Upper lobe of left lung (tissue), 6 donors: Measurements from ENCODE around the gene KDM3A. TPM values are rescaled to one million over a fixed set of nuclear protein-coding genes. Genes with fewer than 3 reads are reported as not detected.
"Not testable (repeated sequence)": the region's sequence is repeated elsewhere in the genome, so short reads cannot be mapped to it uniquely, and the experiment has no call there.

ENCODE experiments used
- ATAC-seq, 2 donors: fragments of 200-7000 bp; cut with Tn5 transposase; one replicate each; pipeline ENCODE4 v1.9.1; 2022; ENCODE audit warnings: mild to moderate bottlenecking in 2 of 2, moderate library complexity in 2 of 2; ENCODE audit not compliant: low FRiP score in 2 of 2
- DNase-seq, 2 donors: peaks; one replicate each; pipeline ENCODE4 v3.0.0-alpha.2; 2019 to 2020
- H3K27ac ChIP-seq, 4 donors: fragments of 200-600 bp; sonication (generic); one replicate each; pipeline ENCODE4 v1.5.1; 2016 to 2019
- H3K27me3 ChIP-seq, 4 donors: fragments of 200-600 bp; sonication (generic); one replicate each; pipeline ENCODE4 v1.5.1; 2017 to 2019
- H3K36me3 ChIP-seq, 4 donors: fragments of 200-600 bp; sonication (generic); one replicate each; pipeline ENCODE4 v1.5.1; 2016 to 2019
- H3K4me1 ChIP-seq, 4 donors: fragments of 200-600 bp; sonication (generic); one replicate each; pipeline ENCODE4 v1.5.1; 2018 to 2019
- H3K4me3 ChIP-seq, 4 donors: fragments of 200-600 bp; sonication (generic); one replicate each; pipeline ENCODE4 v1.5.1; 2017 to 2019; ENCODE audit warnings: mild to moderate bottlenecking in 2 of 4, moderate library complexity in 1 of 4
- H3K9me3 ChIP-seq, 4 donors: fragments of 200-600 bp; sonication (generic); one replicate each; pipeline ENCODE4 v1.5.1; 2018 to 2019
- CTCF ChIP-seq, 6 experiments: fragments of 450-650 bp in 4 of 6; fragments of 200-600 bp in 2 of 6; sonication (generic) in 2 of 6; IDR thresholded peaks; one replicate each; pipeline ENCODE4 v1.5.1; 2016 to 2019; ENCODE audit warnings: antibody characterized with exemption in 6 of 6
- EP300 ChIP-seq, 4 donors: sonication (generic); formaldehyde crosslinking; IDR thresholded peaks; one replicate each; pipeline ENCODE4 v1.5.1; 2017; ENCODE audit warnings: antibody characterized with exemption in 4 of 4, control low read depth in 2 of 4
- POLR2A ChIP-seq, 4 donors: fragments of 450-650 bp; IDR thresholded peaks; one replicate each; pipeline ENCODE4 v1.5.1; 2016 to 2017; ENCODE audit warnings: antibody characterized with exemption in 4 of 4, mild to moderate bottlenecking in 2 of 4
- POLR2AphosphoS5 ChIP-seq, 2 donors: sonication (generic); formaldehyde crosslinking; IDR thresholded peaks; one replicate each; pipeline ENCODE4 v1.5.1; 2017; ENCODE audit warnings: antibody characterized with exemption in 2 of 2
- WGBS, 2 donors: methylation state at CpG; one replicate each; pipeline ENCODE4 v1.1.5; 2017 to 2018; 5-methylcytosine and 5-hydroxymethylcytosine counted together
- total RNA-seq, 6 donors: library from RNA; depleted of rRNA in 4 of 6; stranded (reverse); fragments of >200 nt in 4 of 6; gene quantifications; one replicate each; pipeline versions ENCODE4 v1.1.0 to v1.2.1, GENCODE V29; 2016 to 2021
- donor health status: DM: no; HTN: no; CAD: no; lungs with moderate emphysema.
- donor health status: DM: no; HTN: yes; CAD: no; lungs with severe emphysema.

Gene KDM3A
- total RNA-seq, 6 donors from 2014 or later: 24.9 to 68.9 (median 44.5) TPM

GRCh38 chr2:86492048-86492453 lies 50.9 kb downstream of the KDM3A start:
- TF ChIP-seq EP300 (IDR thresholded peaks at IDR 0.05) (no peak), POLR2AphosphoS5 (IDR thresholded peaks at IDR 0.05) (no peak), CTCF (IDR thresholded peaks at IDR 0.05) (no peak), POLR2A (IDR thresholded peaks at IDR 0.05) (no peak)
- H3K4me3 ChIP-seq: no peak overlapping the region
- no peaks in the 10 kb centered on the region for H3K4me1 ChIP-seq
- DNase-seq (no peak), ATAC-seq (no peak)
- 89 to 93% methylated on average over 1 of the region's 1 CpG for WGBS, 2 donors
- no peaks in the 10 kb centered on the region for H3K9me3 ChIP-seq
- peaks cover 10 to 94% (median 55%) of the 10 kb centered on the region in 4 donors for H3K36me3 ChIP-seq
- H3K27ac ChIP-seq: no peak overlapping the region
- H3K27me3 ChIP-seq: no peaks in the 10 kb centered on the region

GRCh38 chr2:86496391-86496790 lies 55.2 kb downstream of the KDM3A start:
- WGBS, 2 donors: 82 to 86% methylated on average over 3 of the region's 3 CpGs
- not testable (repeated sequence) for H3K9me3 ChIP-seq, DNase-seq, ATAC-seq, H3K4me1 ChIP-seq, H3K27ac ChIP-seq, H3K4me3 ChIP-seq, H3K27me3 ChIP-seq
- peaks cover 6 to 87% (median 45%) of the 10 kb centered on the region in 4 donors for H3K36me3 ChIP-seq

GRCh38 chr2:86498468-86499260 lies 57.5 kb downstream of the KDM3A start:
- DNase-seq (no peak), ATAC-seq (no peak)
- Histone ChIP-seq H3K27ac (no peak overlapping the region), H3K4me1 (no peaks in the 10 kb centered on the region), H3K27me3 (no peaks in the 10 kb centered on the region), H3K4me3 (no peak overlapping the region), H3K36me3 (peaks cover 0 to 76% (median 34%) of the 10 kb centered on the region in 4 donors), H3K9me3 (peaks cover 0 to 9% (median 7%) of the 10 kb centered on the region in 4 donors)
- TF ChIP-seq POLR2A (IDR thresholded peaks at IDR 0.05): no peak
- TF ChIP-seq EP300 (IDR thresholded peaks at IDR 0.05): no peak
- no peak for TF ChIP-seq POLR2AphosphoS5 (IDR thresholded peaks at IDR 0.05)
- no peak for TF ChIP-seq CTCF (IDR thresholded peaks at IDR 0.05)
- WGBS, 2 donors: 89 to 95% methylated on average over 3 of the region's 3 CpGs

GRCh38 chr2:86499326-86499725 lies 58.2 kb downstream of the KDM3A start:
- H3K9me3 ChIP-seq: peaks cover 0 to 9% (median 7%) of the 10 kb centered on the region in 4 donors
- H3K4me3 ChIP-seq: no peak overlapping the region
- DNase-seq (no peak), ATAC-seq (no peak)
- no peaks in the 10 kb centered on the region for H3K4me1 ChIP-seq
- TF ChIP-seq EP300 (IDR thresholded peaks at IDR 0.05) (no peak), POLR2AphosphoS5 (IDR thresholded peaks at IDR 0.05) (no peak), CTCF (IDR thresholded peaks at IDR 0.05) (no peak), POLR2A (IDR thresholded peaks at IDR 0.05) (no peak)
- H3K27me3 ChIP-seq: no peaks in the 10 kb centered on the region
- peaks cover 0 to 76% (median 34%) of the 10 kb centered on the region in 4 donors for H3K36me3 ChIP-seq
- no peak overlapping the region for H3K27ac ChIP-seq
- 84 to 97% methylated on average over 6 of the region's 6 CpGs for WGBS, 2 donors

- DNase-seq (no peak), ATAC-seq (no peak)
- 100% methylated on average over 2 of the region's 2 CpGs for WGBS, 2 donors
- Histone ChIP-seq H3K27ac (no peak overlapping the region), H3K4me3 (no peak overlapping the region), H3K36me3 (peaks cover 0 to 79% (median 42%) of the 10 kb centered on the region in 4 donors), H3K27me3 (no peaks in the 10 kb centered on the region), H3K4me1 (no peaks in the 10 kb centered on the region), H3K9me3 (peaks cover 0 to 9% (median 7%) of the 10 kb centered on the region in 4 donors)
- TF ChIP-seq CTCF (IDR thresholded peaks at IDR 0.05): no peak
- TF ChIP-seq POLR2A (IDR thresholded peaks at IDR 0.05): no peak
- TF ChIP-seq EP300 (IDR thresholded peaks at IDR 0.05): no peak
- TF ChIP-seq POLR2AphosphoS5 (IDR thresholded peaks at IDR 0.05): no peak
Measured at GRCh38 chr2:86500325-86501083, 59.3 kb downstream of the KDM3A start.
